Central memory CD8-positive, alpha-beta T cell (primary cell): ENCODE results near the gene SECISBP2.

Source experiments
- ATAC-seq: fragments of 150-1000 bp; cut with Tn5 transposase; replicated peaks from 2 replicates; pipeline ENCODE4 v1.10.0; 2022; ENCODE audit warnings: mild to moderate bottlenecking, moderate FRiP score, moderate number of reproducible peaks; ENCODE audit not compliant: poor library complexity, severe bottlenecking; ENCODE audit errors: extremely low read depth
- DNase-seq, 2 donors: peaks; one replicate each; pipeline ENCODE4 v3.0.0; 2021; ENCODE audit warnings: low spot score in 2 of 2
- H3K27ac Mint-ChIP-seq: one replicate; pipeline ENCODE4 v1.8.0; 2022; ENCODE audit warnings: low read depth, mild to moderate bottlenecking, moderate library complexity, mixed read lengths
- H3K27me3 Mint-ChIP-seq: one replicate; pipeline ENCODE4 v1.8.0; 2022; ENCODE audit warnings: mixed read lengths
- H3K36me3 Mint-ChIP-seq: one replicate; pipeline ENCODE4 v1.8.0; 2022; ENCODE audit warnings: mild to moderate bottlenecking, moderate library complexity, mixed read lengths; ENCODE audit not compliant: insufficient read depth
- H3K4me1 Mint-ChIP-seq: one replicate; pipeline ENCODE4 v1.8.0; 2022; ENCODE audit warnings: mixed read lengths
- H3K4me3 Mint-ChIP-seq: one replicate; pipeline ENCODE4 v1.8.0; 2022; ENCODE audit warnings: mild to moderate bottlenecking, moderate library complexity, mixed read lengths
- H3K9me3 Mint-ChIP-seq: one replicate; pipeline ENCODE4 v1.8.0; 2022; ENCODE audit warnings: mixed read lengths

The SECISBP2 gene

GRCh38 chr9:89397471-89397870 lies 79.2 kb downstream of the SECISBP2 start:
- no peak overlapping the region for H3K27ac Mint-ChIP-seq
- ATAC-seq (no peak), DNase-seq (no peak)
- peaks cover 89% of the 10 kb centered on the region for H3K36me3 Mint-ChIP-seq
- peaks cover 30% of the 10 kb centered on the region for H3K4me1 Mint-ChIP-seq
- no peak overlapping the region for H3K4me3 Mint-ChIP-seq
- no peaks in the 10 kb centered on the region for H3K27me3 Mint-ChIP-seq
- H3K9me3 Mint-ChIP-seq, result no peaks in the 10 kb centered on the region

DNA sequence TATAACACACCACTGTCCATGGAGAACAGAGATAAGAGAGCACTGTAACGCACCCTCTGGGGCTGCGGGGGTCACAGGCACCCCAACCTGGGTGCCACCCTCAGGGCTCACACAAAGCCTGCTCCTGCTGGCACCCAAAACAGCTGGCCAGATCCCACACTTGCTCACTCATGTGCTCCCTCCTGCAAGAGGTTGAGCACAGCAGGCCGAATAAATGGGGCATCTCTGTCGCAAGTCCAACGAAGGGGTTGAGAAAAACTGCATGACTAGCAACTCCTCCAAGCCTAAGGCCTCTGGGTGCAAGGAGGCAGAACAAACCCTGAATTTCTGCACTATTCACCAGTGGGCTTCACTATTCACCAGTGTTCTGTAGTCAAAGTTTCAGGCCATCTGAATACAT lies 80.3 kb downstream of the SECISBP2 start:
- Mint-ChIP-seq H3K27me3 (no peaks in the 10 kb centered on the region), H3K27ac (no peak overlapping the region), H3K4me1 (peaks cover 34% of the 10 kb centered on the region), H3K9me3 (no peaks in the 10 kb centered on the region), H3K4me3 (no peak overlapping the region), H3K36me3 (peaks cover 86% of the 10 kb centered on the region)
- ATAC-seq (no peak), DNase-seq (no peak)

- no peaks in the 10 kb centered on the region for H3K27me3 Mint-ChIP-seq
- H3K36me3 Mint-ChIP-seq, result peaks cover 80% of the 10 kb centered on the region
- DNase-seq (no peak), ATAC-seq (peak; percentile 43)
- H3K27ac Mint-ChIP-seq, result peak overlapping the region; percentile 71
- H3K4me3 Mint-ChIP-seq, result no peak overlapping the region
- peaks cover 34% of the 10 kb centered on the region for H3K4me1 Mint-ChIP-seq
- no peaks in the 10 kb centered on the region for H3K9me3 Mint-ChIP-seq
These were observed 82.3 kb downstream of the SECISBP2 start for GRCh38 chr9:89400403-89401116.

DNA sequence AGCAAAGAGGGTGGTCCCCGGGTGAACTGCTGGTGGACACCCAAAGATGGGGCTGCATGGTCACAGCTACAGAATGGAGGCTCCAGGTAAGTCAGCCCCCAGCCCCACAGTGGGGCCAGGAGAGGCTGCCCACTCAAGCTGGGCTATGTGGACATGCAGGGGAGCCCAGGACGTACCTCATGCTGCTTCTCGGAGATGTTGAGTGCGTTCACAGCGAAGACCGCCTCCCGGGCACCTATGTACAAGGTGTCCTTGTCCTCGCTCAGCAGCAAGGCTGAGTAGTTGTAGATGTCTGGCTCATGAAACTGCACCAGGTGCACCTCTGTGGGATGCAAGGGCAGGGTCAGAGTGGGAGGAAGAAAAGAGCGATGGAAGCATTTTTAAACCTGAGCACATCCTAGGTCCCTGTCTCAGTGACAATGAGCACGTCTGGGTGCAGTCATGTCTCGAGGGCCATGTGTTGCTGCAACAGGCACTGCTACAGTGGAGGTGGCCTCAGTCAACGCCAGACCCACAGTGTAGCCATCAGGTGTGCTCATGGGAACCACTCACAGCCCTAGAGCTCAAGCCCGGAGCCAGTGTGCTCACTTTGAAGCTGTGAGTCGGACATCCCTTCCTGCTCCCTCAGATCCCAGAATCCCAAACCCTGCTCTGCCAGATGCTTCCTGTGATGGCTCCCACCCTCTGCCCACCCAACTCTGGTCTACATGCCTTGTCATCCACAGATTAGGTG lies 84.6 kb downstream of the SECISBP2 start:
- Mint-ChIP-seq H3K27me3 (no peaks in the 10 kb centered on the region), H3K36me3 (peaks cover 66% of the 10 kb centered on the region), H3K27ac (peak overlapping the region; percentile 25), H3K4me3 (no peak overlapping the region), H3K4me1 (peaks cover 57% of the 10 kb centered on the region), H3K9me3 (peaks cover 5% of the 10 kb centered on the region)
- no peak for DNase-seq
- ATAC-seq, result no peak

DNA sequence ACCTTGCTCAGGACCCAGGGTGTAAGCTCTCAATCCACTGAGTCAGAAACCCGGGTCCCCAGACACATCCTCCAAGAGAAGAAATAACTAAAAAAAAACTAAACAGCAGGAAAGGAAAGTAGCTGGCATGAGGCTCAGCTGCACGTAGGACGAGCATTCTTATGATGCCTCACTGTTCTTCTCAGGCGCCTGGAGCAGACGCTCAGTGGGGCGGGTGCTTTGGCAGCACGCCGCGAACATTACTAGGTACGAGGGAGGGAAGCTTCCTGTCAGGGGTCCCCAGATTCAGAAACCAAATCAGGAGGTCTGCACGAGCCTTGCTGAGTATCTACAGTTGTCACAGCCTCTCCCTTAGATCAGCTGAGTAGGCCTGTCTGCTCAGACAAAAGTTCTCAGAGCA lies 85.8 kb downstream of the SECISBP2 start:
- peak overlapping the region; percentile 78 for H3K27ac Mint-ChIP-seq
- no peak for DNase-seq
- ATAC-seq, result no peak
- peaks cover 68% of the 10 kb centered on the region for H3K36me3 Mint-ChIP-seq
- H3K4me1 Mint-ChIP-seq, result peaks cover 69% of the 10 kb centered on the region
- no peaks in the 10 kb centered on the region for H3K27me3 Mint-ChIP-seq
- H3K9me3 Mint-ChIP-seq, result peaks cover 5% of the 10 kb centered on the region
- peak overlapping the region; percentile 29 for H3K4me3 Mint-ChIP-seq

DNA sequence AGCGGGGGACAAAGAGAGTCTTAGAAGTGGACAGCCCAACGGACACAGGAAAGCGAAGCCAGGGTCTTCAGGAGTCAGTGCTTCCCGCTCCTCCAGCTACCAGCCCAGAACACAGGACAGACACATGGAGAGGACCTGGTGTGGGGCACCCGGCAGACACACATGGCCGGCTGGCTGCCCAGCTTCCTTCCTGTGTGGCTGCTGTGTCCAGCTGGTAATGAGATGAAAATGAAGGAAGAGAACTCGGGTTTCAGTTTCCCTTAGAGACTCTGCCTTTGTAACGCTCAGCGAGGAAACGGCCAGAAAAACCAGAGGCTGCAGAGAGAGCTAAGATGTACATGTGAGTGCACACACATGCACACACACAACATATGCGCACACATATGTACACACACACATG lies 87.5 kb downstream of the SECISBP2 start:
- peak overlapping the region; percentile 90 for H3K27ac Mint-ChIP-seq
- ATAC-seq (no peak), DNase-seq (no peak)
- peaks cover 5% of the 10 kb centered on the region for H3K9me3 Mint-ChIP-seq
- peak overlapping the region; percentile 19 for H3K4me3 Mint-ChIP-seq
- H3K36me3 Mint-ChIP-seq, result peaks cover 57% of the 10 kb centered on the region
- H3K27me3 Mint-ChIP-seq, result no peaks in the 10 kb centered on the region
- peaks cover 72% of the 10 kb centered on the region for H3K4me1 Mint-ChIP-seq

GRCh38 chr9:89407070-89407469 lies 88.8 kb downstream of the SECISBP2 start:
- ATAC-seq (no peak), DNase-seq (no peak)
- H3K27me3 Mint-ChIP-seq, result no peaks in the 10 kb centered on the region
- H3K36me3 Mint-ChIP-seq, result peaks cover 52% of the 10 kb centered on the region
- peak overlapping the region; percentile 90 for H3K27ac Mint-ChIP-seq
- peaks cover 5% of the 10 kb centered on the region for H3K9me3 Mint-ChIP-seq
- H3K4me3 Mint-ChIP-seq, result peak overlapping the region; percentile 19
- peaks cover 79% of the 10 kb centered on the region for H3K4me1 Mint-ChIP-seq

GRCh38 chr9:89408628-89409101 lies 90.4 kb downstream of the SECISBP2 start:
- DNase-seq (peak; percentile 58 to 69), ATAC-seq (peak; percentile 95)
- Mint-ChIP-seq H3K27ac (peak overlapping the region; percentile 90), H3K4me1 (peaks cover 80% of the 10 kb centered on the region), H3K27me3 (no peaks in the 10 kb centered on the region), H3K4me3 (peak overlapping the region; percentile 65), H3K36me3 (peaks cover 46% of the 10 kb centered on the region), H3K9me3 (peaks cover 5% of the 10 kb centered on the region)
